Hypothalamus (tissue), 51 donors: ENCODE data around the gene RAD51B.
"Not testable (repeated sequence)": the region's sequence is repeated elsewhere in the genome, so short reads cannot be mapped to it uniquely, and the experiment has no call there.

Experiments used
- DNase-seq, 51 donors: peaks; one replicate each; lab custom pipeline; 2025; lab: John Stamatoyannopoulos, UW

Gene RAD51B

GRCh38 chr14:68434173-68434572 is 614.6 kb downstream of the RAD51B start:
- not testable (repeated sequence) for DNase-seq

GRCh38 chr14:68435631-68436030 is 616.1 kb downstream of the RAD51B start:
- DNase-seq: not testable (repeated sequence)

GRCh38 chr14:68439676-68440075 is 620.1 kb downstream of the RAD51B start:
- no peak for DNase-seq

- DNase-seq: no peak
Observed at GRCh38 chr14:68440820-68441219, 621.2 kb downstream of the RAD51B start.

GRCh38 chr14:68441542-68441941 is 622.0 kb downstream of the RAD51B start:
- DNase-seq: no peak

GRCh38 chr14:68442828-68443629 is 623.5 kb downstream of the RAD51B start:
- no peak for DNase-seq

- no peak for DNase-seq
Observed at GRCh38 chr14:68444449-68445168, 625.0 kb downstream of the RAD51B start.

- DNase-seq: no peak
Observed at GRCh38 chr14:68446243-68447040, 626.9 kb downstream of the RAD51B start.

- DNase-seq: no peak
Observed at GRCh38 chr14:68447581-68448251, 628.1 kb downstream of the RAD51B start.

GRCh38 chr14:68448252-68448902 is 628.8 kb downstream of the RAD51B start:
- no peak for DNase-seq

GRCh38 chr14:68449561-68450181 is 630.1 kb downstream of the RAD51B start:
- no peak for DNase-seq

GRCh38 chr14:68450391-68451120 is 631.0 kb downstream of the RAD51B start:
- DNase-seq: no peak

GRCh38 chr14:68451696-68452373 is 632.3 kb downstream of the RAD51B start:
- DNase-seq: no peak

- DNase-seq: no peak
Observed at GRCh38 chr14:68458253-68458652, 638.7 kb downstream of the RAD51B start.

GRCh38 chr14:68458840-68459469 is 639.4 kb downstream of the RAD51B start:
- DNase-seq: peak in 9 of 51 donors; percentile 13 to 43 (median 24)

- DNase-seq: no peak
Observed at GRCh38 chr14:68459480-68460136, 640.0 kb downstream of the RAD51B start.

- DNase-seq: peak in 1 of 51 donors; percentile 14
Observed at GRCh38 chr14:68460541-68460940, 641.0 kb downstream of the RAD51B start.
